ENCODE results near the gene AS3MT.

DNA sequence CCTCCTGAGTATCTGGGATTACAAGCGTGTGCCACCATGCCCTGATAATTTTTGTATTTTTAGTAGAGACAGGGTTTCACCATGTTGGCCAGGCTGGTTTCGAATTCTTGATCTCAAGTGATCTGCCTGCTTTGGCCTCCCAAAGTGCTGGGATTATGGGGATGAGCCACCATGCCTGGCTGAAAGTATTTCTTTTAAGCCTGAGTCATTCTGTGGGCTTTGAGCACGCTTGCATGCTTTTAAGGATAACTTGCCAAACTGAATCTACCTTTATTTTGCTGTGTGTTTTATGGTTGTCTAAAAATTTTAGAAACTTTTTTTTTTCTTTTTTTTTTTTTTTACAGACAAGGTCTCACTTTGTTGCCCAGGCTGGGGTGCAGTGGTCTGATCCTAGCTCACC is 82.0 kb downstream of the AS3MT start:
- TF ChIP-seq CTCF (IDR thresholded peaks at IDR 0.05; ENCODE audit: low read depth, low read length): no peak
- TF ChIP-seq EZH2phosphoT487 (IDR thresholded peaks at IDR 0.05; ENCODE audit: low read depth): no peak
